ENCODE results near the gene CDH4.

- TF ChIP-seq CTCF (conservative IDR thresholded peaks at IDR 0.05; ENCODE audit: low read length): no peak
- no peak for TF ChIP-seq EZH2phosphoT487 (IDR thresholded peaks at IDR 0.05; ENCODE audit: borderline replicate concordance, low read depth, low read length)
These were observed 130.1 kb downstream of the CDH4 start for GRCh38 chr20:61382194-61382593.

Data from OCI-LY7 (cell line).